ENCODE data around the gene ARPC5. TPM values are rescaled to one million over a fixed set of nuclear protein-coding genes. Genes with fewer than 3 reads are reported as not detected.

The ARPC5 gene
- total and polyA plus RNA-seq, 2 experiments from 2014 or later: 144 to 183 TPM

GRCh38 chr1:183590244-183591191 is 45.1 kb downstream of the ARPC5 start, which contains the start of gene NCF2:
TSS of gene NCF2 (minus strand) at chr1:183590459. CDS start at chr1:183590329, 130 bp downstream.
- no peak for TF ChIP-seq CTCF (IDR thresholded peaks at IDR 0.05; ENCODE audit: poor library complexity)
- TF ChIP-seq EZH2phosphoT487 (IDR thresholded peaks at IDR 0.05; ENCODE audit: low read depth, severe bottlenecking, unreplicated experiment): no peak
- no peak for TF ChIP-seq EZH2 (IDR thresholded peaks at IDR 0.05; ENCODE audit: borderline replicate concordance)
- H3K27ac ChIP-seq: no peak within 1 kb of the TSS
- no peaks in the 10 kb centered on the region for H3K9me3 ChIP-seq (ENCODE audit: low read depth)
- H3K79me2 ChIP-seq: no peaks in the 10 kb centered on the region
- no peak within 1 kb of the TSS for H3K4me3 ChIP-seq
- H3K27me3 ChIP-seq: no peaks in the 10 kb centered on the region
- no peaks in the 10 kb centered on the region for H3K36me3 ChIP-seq (replicated peaks; ENCODE audit: insufficient read depth, low read depth)
- H3K4me1 ChIP-seq (ENCODE audit: insufficient read depth): peaks cover 7% of the 10 kb centered on the region
- no peaks in the 10 kb centered on the region for H3K9me2 ChIP-seq (replicated peaks; ENCODE audit: insufficient read depth)
- no peak within 1 kb of the TSS for H3K4me2 ChIP-seq
- no peaks in the 10 kb centered on the region for H4K20me1 ChIP-seq (ENCODE audit: insufficient read depth, poor library complexity, severe bottlenecking)
- DNase-seq (ENCODE audit: low spot score): no peak
- WGBS (ENCODE audit: low lambda C conversion rate, missing lambda C conversion rate): 83% methylated on average over 6 of the region's 6 CpGs
- no peak within 1 kb of the TSS for H2AFZ ChIP-seq

DNA sequence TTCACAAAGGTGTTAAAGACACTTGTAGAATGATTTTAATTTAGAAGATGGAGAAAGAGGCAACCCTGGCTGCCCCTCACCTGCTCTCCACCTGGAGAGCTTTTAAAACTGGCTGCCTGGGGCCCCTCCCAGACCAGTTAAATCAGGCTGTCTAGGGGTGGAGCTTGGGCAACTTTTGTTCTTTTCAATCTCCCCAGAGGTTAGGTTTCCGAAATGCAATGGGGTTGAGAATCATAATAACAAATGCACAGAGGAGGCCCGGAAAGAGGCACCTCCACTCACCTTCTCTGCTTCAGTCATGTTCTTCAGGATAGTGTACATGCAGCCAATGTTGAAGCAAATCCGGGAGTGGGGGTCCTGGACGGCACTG is 45.7 kb downstream of the ARPC5 start:
- no peaks in the 10 kb centered on the region for H3K9me3 ChIP-seq (ENCODE audit: low read depth)
- no peaks in the 10 kb centered on the region for H3K79me2 ChIP-seq
- no peaks in the 10 kb centered on the region for H3K36me3 ChIP-seq (replicated peaks; ENCODE audit: insufficient read depth, low read depth)
- 87% methylated on average over 4 of the region's 4 CpGs for WGBS (ENCODE audit: low lambda C conversion rate, missing lambda C conversion rate)
- no peak overlapping the region for H2AFZ ChIP-seq
- H3K27ac ChIP-seq: no peak overlapping the region
- peaks cover 7% of the 10 kb centered on the region for H3K4me1 ChIP-seq (ENCODE audit: insufficient read depth)
- TF ChIP-seq EZH2phosphoT487 (IDR thresholded peaks at IDR 0.05; ENCODE audit: low read depth, severe bottlenecking, unreplicated experiment) (no peak), EZH2 (IDR thresholded peaks at IDR 0.05; ENCODE audit: borderline replicate concordance) (no peak), CTCF (IDR thresholded peaks at IDR 0.05; ENCODE audit: poor library complexity) (no peak)
- H3K9me2 ChIP-seq (replicated peaks; ENCODE audit: insufficient read depth): no peaks in the 10 kb centered on the region
- no peak overlapping the region for H3K4me3 ChIP-seq
- no peak overlapping the region for H3K4me2 ChIP-seq
- no peaks in the 10 kb centered on the region for H4K20me1 ChIP-seq (ENCODE audit: insufficient read depth, poor library complexity, severe bottlenecking)
- no peak for DNase-seq (ENCODE audit: low spot score)
- no peaks in the 10 kb centered on the region for H3K27me3 ChIP-seq

- Histone ChIP-seq H3K9me3 (ENCODE audit: low read depth) (no peaks in the 10 kb centered on the region), H3K27me3 (no peaks in the 10 kb centered on the region), H3K79me2 (no peaks in the 10 kb centered on the region), H3K4me3 (no peak overlapping the region), H3K4me1 (ENCODE audit: insufficient read depth) (peaks cover 7% of the 10 kb centered on the region), H4K20me1 (ENCODE audit: insufficient read depth, poor library complexity, severe bottlenecking) (no peaks in the 10 kb centered on the region), H3K4me2 (no peak overlapping the region), H2AFZ (no peak overlapping the region), H3K9me2 (replicated peaks; ENCODE audit: insufficient read depth) (no peaks in the 10 kb centered on the region), H3K36me3 (replicated peaks; ENCODE audit: insufficient read depth, low read depth) (no peaks in the 10 kb centered on the region), H3K27ac (no peak overlapping the region)
- DNase-seq (ENCODE audit: low spot score): no peak
- 96% methylated on average over 5 of the region's 5 CpGs for WGBS (ENCODE audit: low lambda C conversion rate, missing lambda C conversion rate)
- no peak for TF ChIP-seq CTCF (IDR thresholded peaks at IDR 0.05; ENCODE audit: poor library complexity)
- no peak for TF ChIP-seq EZH2 (IDR thresholded peaks at IDR 0.05; ENCODE audit: borderline replicate concordance)
These were observed 46.2 kb downstream of the ARPC5 start for GRCh38 chr1:183589384-183589783.

All from hepatocyte (in vitro differentiated cells).